ENCODE measurements around the gene SYNJ2.

Gene SYNJ2

GRCh38 chr6:158026054-158026900 is 44.6 kb downstream of the SYNJ2 start:
- DNase-seq (ENCODE audit: low read depth in 2 of 2) = peak; percentile 70 to 77

GRCh38 chr6:158026901-158027589 is 45.4 kb downstream of the SYNJ2 start:
- no peak for DNase-seq (ENCODE audit: low read depth in 2 of 2)

GRCh38 chr6:158027590-158028285 is 46.1 kb downstream of the SYNJ2 start:
- DNase-seq (ENCODE audit: low read depth in 2 of 2) = no peak

GRCh38 chr6:158028421-158028820 is 46.8 kb downstream of the SYNJ2 start:
- no peak for DNase-seq (ENCODE audit: low read depth in 2 of 2)

- DNase-seq (ENCODE audit: low read depth in 2 of 2) = no peak
These were observed 47.2 kb downstream of the SYNJ2 start for GRCh38 chr6:158028876-158029275.

GRCh38 chr6:158029668-158030230 is 48.1 kb downstream of the SYNJ2 start:
- no peak for DNase-seq (ENCODE audit: low read depth in 2 of 2)

GRCh38 chr6:158030380-158031300 is 49.0 kb downstream of the SYNJ2 start:
- no peak for DNase-seq (ENCODE audit: low read depth in 2 of 2)

- DNase-seq (ENCODE audit: low read depth in 2 of 2) = no peak
These were observed 50.0 kb downstream of the SYNJ2 start for GRCh38 chr6:158031381-158032353.

- DNase-seq (ENCODE audit: low read depth in 2 of 2) = no peak
These were observed 50.7 kb downstream of the SYNJ2 start for GRCh38 chr6:158032354-158032733.

GRCh38 chr6:158033077-158033750 is 51.6 kb downstream of the SYNJ2 start:
- no peak for DNase-seq (ENCODE audit: low read depth in 2 of 2)

- DNase-seq (ENCODE audit: low read depth in 2 of 2) = no peak
These were observed 52.4 kb downstream of the SYNJ2 start for GRCh38 chr6:158033751-158034702.

- no peak for DNase-seq (ENCODE audit: low read depth in 2 of 2)
These were observed 54.6 kb downstream of the SYNJ2 start for GRCh38 chr6:158036261-158036660.

GRCh38 chr6:158037021-158037420 is 55.4 kb downstream of the SYNJ2 start:
- no peak for DNase-seq (ENCODE audit: low read depth in 2 of 2)

- no peak for DNase-seq (ENCODE audit: low read depth in 2 of 2)
These were observed 56.1 kb downstream of the SYNJ2 start for GRCh38 chr6:158037771-158038170.

- DNase-seq (ENCODE audit: low read depth in 2 of 2) = no peak
These were observed 56.9 kb downstream of the SYNJ2 start for GRCh38 chr6:158038291-158039177.

- DNase-seq (ENCODE audit: low read depth in 2 of 2) = no peak
These were observed 57.5 kb downstream of the SYNJ2 start for GRCh38 chr6:158039178-158039557.

GRCh38 chr6:158039571-158040050 is 57.9 kb downstream of the SYNJ2 start:
- no peak for DNase-seq (ENCODE audit: low read depth in 2 of 2)

Data from stimulated activated CD4-positive, alpha-beta T cell treated with anti-CD3 and anti-CD28 coated beads, Interleukin-4, amount 100 ng/mL, for 48 hours (primary cell).